GM23338 (cell line): ENCODE data around the gene TSPAN3. TPM values are rescaled to one million over a fixed set of nuclear protein-coding genes. Genes with fewer than 3 reads are reported as not detected.

Source experiments
- ATAC-seq: fragments of 200-7000 bp; cut with Tn5 transposase; 3 replicates; pipeline ENCODE4 v1.9.1; 2020
- DNase-seq: peaks from one replicate; pipeline ENCODE4 v3.0.0-alpha.2; 2015; ENCODE audit warnings: low spot score
- H2AFZ ChIP-seq: fragments of 200-600 bp; sonication (generic); 2 replicates; pipeline ENCODE4 v1.8.0; 2016; ENCODE audit warnings: antibody characterized with exemption, mild to moderate bottlenecking, moderate library complexity
- H3F3A ChIP-seq: fragments of 200-600 bp; sonication (generic); replicated peaks from 2 replicates; pipeline ENCODE4 v1.8.0; 2017; ENCODE audit warnings: antibody characterized with exemption, mixed run types, low read depth
- H3K27ac ChIP-seq: fragments of 200-600 bp; sonication (generic); 2 replicates; pipeline ENCODE4 v1.6.1; 2016; ENCODE audit warnings: low read depth
- H3K27me3 ChIP-seq: fragments of 200-600 bp; sonication (generic); 2 replicates; pipeline ENCODE4 v1.8.0; 2016; ENCODE audit warnings: mild to moderate bottlenecking, mixed run types, moderate library complexity; ENCODE audit not compliant: insufficient read depth
- H3K36me3 ChIP-seq: fragments of 200-600 bp; sonication (generic); 2 replicates; pipeline ENCODE4 v1.8.0; 2016; ENCODE audit warnings: mild to moderate bottlenecking; ENCODE audit not compliant: insufficient read depth
- H3K4me1 ChIP-seq: fragments of 200-600 bp; sonication (generic); 2 replicates; pipeline ENCODE4 v1.8.0; 2016; ENCODE audit warnings: mild to moderate bottlenecking, moderate library complexity; ENCODE audit not compliant: insufficient read depth
- H3K4me2 ChIP-seq: fragments of 200-600 bp; sonication (generic); 2 replicates; pipeline ENCODE4 v1.7.1; 2017; ENCODE audit warnings: mixed run types
- H3K4me3 ChIP-seq: fragments of 200-600 bp; sonication (generic); 2 replicates; pipeline ENCODE4 v1.6.1; 2016; ENCODE audit warnings: mixed run types
- H3K79me2 ChIP-seq: fragments of 200-600 bp; sonication (generic); replicated peaks from 2 replicates; pipeline ENCODE4 v1.8.0; 2017; ENCODE audit warnings: mild to moderate bottlenecking; ENCODE audit not compliant: insufficient read depth
- H3K9me2 ChIP-seq: fragments of 200-600 bp; sonication (generic); 2 replicates; pipeline ENCODE4 v1.8.0; 2017; ENCODE audit not compliant: insufficient read depth
- H4K20me1 ChIP-seq: fragments of 200-600 bp; sonication (generic); replicated peaks from 2 replicates; pipeline ENCODE4 v1.8.0; 2017; ENCODE audit warnings: mild to moderate bottlenecking; ENCODE audit not compliant: insufficient read depth
- H3K27ac Mint-ChIP-seq: 2 replicates; pipeline ENCODE4 v1.8.0; 2020; ENCODE audit warnings: inconsistent platforms, mild to moderate bottlenecking, moderate library complexity, mixed read lengths
- H3K27me3 Mint-ChIP-seq: 3 replicates; pipeline ENCODE4 v1.8.0; 2022; ENCODE audit warnings: low read depth, mild to moderate bottlenecking, moderate library complexity, mixed read lengths, inconsistent platforms; ENCODE audit not compliant: insufficient read depth, poor library complexity
- H3K36me3 Mint-ChIP-seq: 3 replicates; pipeline ENCODE4 v1.8.0; 2021; ENCODE audit warnings: low read depth, mild to moderate bottlenecking, inconsistent platforms, moderate library complexity, mixed read lengths
- H3K4me1 Mint-ChIP-seq: 3 replicates; pipeline ENCODE4 v1.8.0; 2020; ENCODE audit warnings: mild to moderate bottlenecking, inconsistent platforms, mixed read lengths
- H3K4me3 Mint-ChIP-seq: 3 replicates; pipeline ENCODE4 v1.8.0; 2021; ENCODE audit warnings: moderate library complexity, mild to moderate bottlenecking, inconsistent platforms, mixed read lengths
- H3K9me3 Mint-ChIP-seq: 3 replicates; pipeline ENCODE4 v1.8.0; 2020; ENCODE audit warnings: moderate library complexity, mild to moderate bottlenecking, inconsistent platforms, mixed read lengths
- CREB1 ChIP-seq: fragments of 250-450 bp; sonication (Bioruptor Pico); IDR thresholded peaks from 2 replicates; pipeline ENCODE4 v1.5.0; 2020; ENCODE audit warnings: low read depth, mild to moderate bottlenecking, moderate library complexity
- CTCF ChIP-seq, 2 experiments: fragments of 200-600 bp in 1 of 2; sonication (generic) in 1 of 2; conservative IDR thresholded peaks; 2 replicates each; pipeline versions ENCODE4 v1.5.1 to v1.6.1; 2016 to 2017; ENCODE audit warnings: antibody characterized with exemption in 2 of 2, low read depth in 2 of 2, mild to moderate bottlenecking in 2 of 2, moderate library complexity in 1 of 2
- ETS1 ChIP-seq: IDR thresholded peaks from 2 replicates; pipeline ENCODE4 v1.6.1; 2016; ENCODE audit warnings: antibody characterized with exemption
- EZH2phosphoT487 ChIP-seq: fragments of 200-600 bp; sonication (generic); IDR thresholded peaks from one replicate; pipeline ENCODE4 v1.8.1; 2018; ENCODE audit warnings: antibody characterized with exemption; ENCODE audit not compliant: unreplicated experiment
- JUNB ChIP-seq: IDR thresholded peaks from one replicate; pipeline ENCODE4 v1.6.1; 2016; ENCODE audit warnings: antibody characterized with exemption; ENCODE audit not compliant: unreplicated experiment
- REST ChIP-seq: IDR thresholded peaks from one replicate; pipeline ENCODE4 v1.6.1; 2018; ENCODE audit warnings: antibody characterized with exemption; ENCODE audit not compliant: unreplicated experiment
- STAT1 ChIP-seq: IDR thresholded peaks from one replicate; pipeline ENCODE4 v1.6.1; 2016; ENCODE audit warnings: antibody characterized with exemption; ENCODE audit not compliant: unreplicated experiment
- ZNF331 ChIP-seq: fragments of 250-450 bp; sonication (Bioruptor Pico); IDR thresholded peaks from 2 replicates; pipeline ENCODE4 v1.5.0; 2020; ENCODE audit warnings: low read depth, mild to moderate bottlenecking, moderate library complexity
- polyA plus RNA-seq: library from polyadenylated mRNA; unstranded; fragments of >200 nt; fragmentation: Nextera tagmentation; extraction: Ambion mirVana; gene quantifications from 2 replicates; pipeline ENCODE4 v1.2.1, GENCODE V29; 2016
- total RNA-seq: library from RNA; depleted of rRNA; stranded (reverse); fragments of >200 nt; shearing (Covaris generic); gene quantifications from 2 replicates; pipeline ENCODE4 v1.2.3, GENCODE V29; 2014
- TF ChIP-seq, protein P1 (sequence below): fragments of 250-450 bp; sonication (Bioruptor Pico); IDR thresholded peaks from 2 replicates; pipeline ENCODE4 v1.5.0; 2020; ENCODE audit warnings: mild to moderate bottlenecking, moderate library complexity

TSPAN3 gene
- total and polyA plus RNA-seq, 2 experiments from 2014 or later, result 72.5 to 159 TPM

- TF ChIP-seq CTCF (conservative IDR thresholded peaks at IDR 0.05; ENCODE audit: low read depth in 2 of 2), result no peak
- no peak for TF ChIP-seq ZNF331
- no peak for TF ChIP-seq CREB1 (CRISPR knock-in tag)
- no peak for TF ChIP-seq JUNB
- no peak for TF ChIP-seq EZH2phosphoT487
- no peak for TF ChIP-seq STAT1
- TF ChIP-seq REST, result no peak
Observed at GRCh38 chr15:77033729-77034671, 36.9 kb downstream of the TSPAN3 start (continued).

GRCh38 chr15:77033417-77033728 is 37.5 kb downstream of the TSPAN3 start:
- H3K36me3 Mint-ChIP-seq, result peaks cover 21% of the 10 kb centered on the region
- no peak for DNase-seq
- no peak overlapping the region for H3K27ac ChIP-seq
- H3K36me3 ChIP-seq, result no peaks in the 10 kb centered on the region
- H3K4me2 ChIP-seq, result no peak overlapping the region
- no peak overlapping the region for H3K4me3 Mint-ChIP-seq
- ATAC-seq, result no peak
- H3K27me3 Mint-ChIP-seq, result peaks cover 37% of the 10 kb centered on the region
- peaks cover 16% of the 10 kb centered on the region for H3K9me3 Mint-ChIP-seq
- H3K4me3 ChIP-seq, result no peak overlapping the region
- H3K9me2 ChIP-seq, result no peaks in the 10 kb centered on the region
- no peaks in the 10 kb centered on the region for H3K79me2 ChIP-seq
- no peak overlapping the region for H2AFZ ChIP-seq
- no peaks in the 10 kb centered on the region for H3F3A ChIP-seq
- H4K20me1 ChIP-seq, result no peaks in the 10 kb centered on the region
- H3K4me1 ChIP-seq, result no peaks in the 10 kb centered on the region; the same call in 1 of the 2 replicates
- 0 out of 2 replicates have a peak, but pooled peaks cover 4% of the 10 kb centered on the region for H3K27me3 ChIP-seq
- H3K27ac Mint-ChIP-seq, result no peak overlapping the region
- H3K4me1 Mint-ChIP-seq, result peaks cover 14% of the 10 kb centered on the region
- TF ChIP-seq ETS1 (no peak), CTCF (conservative IDR thresholded peaks at IDR 0.05; ENCODE audit: low read depth in 2 of 2) (no peak)
- TF ChIP-seq, protein P1, sequence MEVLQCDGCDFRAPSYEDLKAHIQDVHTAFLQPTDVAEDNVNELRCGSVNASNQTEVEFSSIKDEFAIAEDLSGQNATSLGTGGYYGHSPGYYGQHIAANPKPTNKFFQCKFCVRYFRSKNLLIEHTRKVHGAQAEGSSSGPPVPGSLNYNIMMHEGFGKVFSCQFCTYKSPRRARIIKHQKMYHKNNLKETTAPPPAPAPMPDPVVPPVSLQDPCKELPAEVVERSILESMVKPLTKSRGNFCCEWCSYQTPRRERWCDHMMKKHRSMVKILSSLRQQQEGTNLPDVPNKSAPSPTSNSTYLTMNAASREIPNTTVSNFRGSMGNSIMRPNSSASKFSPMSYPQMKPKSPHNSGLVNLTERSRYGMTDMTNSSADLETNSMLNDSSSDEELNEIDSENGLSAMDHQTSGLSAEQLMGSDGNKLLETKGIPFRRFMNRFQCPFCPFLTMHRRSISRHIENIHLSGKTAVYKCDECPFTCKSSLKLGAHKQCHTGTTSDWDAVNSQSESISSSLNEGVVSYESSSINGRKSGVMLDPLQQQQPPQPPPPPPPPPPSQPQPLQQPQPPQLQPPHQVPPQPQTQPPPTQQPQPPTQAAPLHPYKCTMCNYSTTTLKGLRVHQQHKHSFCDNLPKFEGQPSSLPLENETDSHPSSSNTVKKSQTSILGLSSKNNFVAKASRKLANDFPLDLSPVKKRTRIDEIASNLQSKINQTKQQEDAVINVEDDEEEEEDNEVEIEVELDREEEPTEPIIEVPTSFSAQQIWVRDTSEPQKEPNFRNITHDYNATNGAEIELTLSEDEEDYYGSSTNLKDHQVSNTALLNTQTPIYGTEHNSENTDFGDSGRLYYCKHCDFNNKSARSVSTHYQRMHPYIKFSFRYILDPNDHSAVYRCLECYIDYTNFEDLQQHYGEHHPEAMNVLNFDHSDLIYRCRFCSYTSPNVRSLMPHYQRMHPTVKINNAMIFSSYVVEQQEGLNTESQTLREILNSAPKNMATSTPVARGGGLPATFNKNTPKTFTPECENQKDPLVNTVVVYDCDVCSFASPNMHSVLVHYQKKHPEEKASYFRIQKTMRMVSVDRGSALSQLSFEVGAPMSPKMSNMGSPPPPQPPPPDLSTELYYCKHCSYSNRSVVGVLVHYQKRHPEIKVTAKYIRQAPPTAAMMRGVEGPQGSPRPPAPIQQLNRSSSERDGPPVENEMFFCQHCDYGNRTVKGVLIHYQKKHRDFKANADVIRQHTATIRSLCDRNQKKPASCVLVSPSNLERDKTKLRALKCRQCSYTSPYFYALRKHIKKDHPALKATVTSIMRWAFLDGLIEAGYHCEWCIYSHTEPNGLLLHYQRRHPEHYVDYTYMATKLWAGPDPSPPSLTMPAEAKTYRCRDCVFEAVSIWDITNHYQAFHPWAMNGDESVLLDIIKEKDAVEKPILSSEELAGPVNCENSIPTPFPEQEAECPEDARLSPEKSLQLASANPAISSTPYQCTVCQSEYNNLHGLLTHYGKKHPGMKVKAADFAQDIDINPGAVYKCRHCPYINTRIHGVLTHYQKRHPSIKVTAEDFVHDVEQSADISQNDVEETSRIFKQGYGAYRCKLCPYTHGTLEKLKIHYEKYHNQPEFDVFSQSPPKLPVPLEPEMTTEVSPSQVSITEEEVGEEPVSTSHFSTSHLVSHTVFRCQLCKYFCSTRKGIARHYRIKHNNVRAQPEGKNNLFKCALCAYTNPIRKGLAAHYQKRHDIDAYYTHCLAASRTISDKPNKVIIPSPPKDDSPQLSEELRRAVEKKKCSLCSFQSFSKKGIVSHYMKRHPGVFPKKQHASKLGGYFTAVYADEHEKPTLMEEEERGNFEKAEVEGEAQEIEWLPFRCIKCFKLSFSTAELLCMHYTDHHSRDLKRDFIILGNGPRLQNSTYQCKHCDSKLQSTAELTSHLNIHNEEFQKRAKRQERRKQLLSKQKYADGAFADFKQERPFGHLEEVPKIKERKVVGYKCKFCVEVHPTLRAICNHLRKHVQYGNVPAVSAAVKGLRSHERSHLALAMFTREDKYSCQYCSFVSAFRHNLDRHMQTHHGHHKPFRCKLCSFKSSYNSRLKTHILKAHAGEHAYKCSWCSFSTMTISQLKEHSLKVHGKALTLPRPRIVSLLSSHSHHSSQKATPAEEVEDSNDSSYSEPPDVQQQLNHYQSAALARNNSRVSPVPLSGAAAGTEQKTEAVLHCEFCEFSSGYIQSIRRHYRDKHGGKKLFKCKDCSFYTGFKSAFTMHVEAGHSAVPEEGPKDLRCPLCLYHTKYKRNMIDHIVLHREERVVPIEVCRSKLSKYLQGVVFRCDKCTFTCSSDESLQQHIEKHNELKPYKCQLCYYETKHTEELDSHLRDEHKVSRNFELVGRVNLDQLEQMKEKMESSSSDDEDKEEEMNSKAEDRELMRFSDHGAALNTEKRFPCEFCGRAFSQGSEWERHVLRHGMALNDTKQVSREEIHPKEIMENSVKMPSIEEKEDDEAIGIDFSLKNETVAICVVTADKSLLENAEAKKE (CRISPR knock-in tag), result no peak
